Stimulated activated CD4-positive, alpha-beta T cell treated with anti-CD3 and anti-CD28 coated beads, Interleukin-1b, Interleukin-23, amount 100 ng/mL, for 1 hour (primary cell): ENCODE results near the gene IFNGR1.
"Not testable (repeated sequence)": the region's sequence is repeated elsewhere in the genome, so short reads cannot be mapped to it uniquely, and the experiment has no call there.

ENCODE experiments used
- DNase-seq, 2 donors: peaks; one replicate each; pipeline ENCODE4 v3.0.0-alpha.2; 2020; ENCODE audit warnings: low read depth in 2 of 2

Gene IFNGR1

DNA sequence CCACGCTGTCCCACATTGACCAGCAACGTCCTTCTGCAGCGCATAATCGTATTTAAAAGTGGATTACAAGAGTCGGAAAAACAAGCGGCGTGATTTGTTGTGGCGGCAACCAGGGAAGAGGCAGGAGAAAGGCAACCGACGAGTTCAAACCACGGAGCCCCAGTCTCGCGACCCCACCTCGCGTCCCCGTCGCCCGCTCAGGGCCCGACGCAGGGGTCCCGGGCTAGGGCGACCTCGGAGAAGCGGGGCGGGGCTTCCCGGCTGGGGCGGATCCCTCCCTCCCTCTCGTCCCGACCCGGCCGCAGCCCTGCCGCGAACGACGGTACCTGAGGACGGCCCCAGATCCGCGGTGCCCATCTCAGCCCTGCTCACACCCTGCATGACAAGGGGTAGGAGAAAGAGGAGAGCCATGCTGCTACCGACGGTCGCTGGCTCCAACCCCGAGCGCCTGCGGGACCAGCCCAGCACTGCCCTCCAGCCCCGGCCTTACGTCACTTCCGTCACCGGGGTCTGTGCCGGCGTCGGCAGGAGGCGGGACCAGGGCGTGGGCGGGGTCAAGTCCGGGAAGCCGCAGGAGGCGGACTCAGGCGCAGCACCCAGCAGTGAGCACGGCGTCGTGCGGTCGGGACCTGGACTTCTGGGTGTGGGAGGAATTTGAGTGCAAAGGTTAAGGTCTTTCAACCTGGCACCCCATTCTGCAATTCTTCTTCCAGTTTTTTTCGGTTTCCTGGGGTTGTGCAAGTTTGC lies at the start of gene IFNGR1:
IFNGR1 (minus strand) TSS at position 469 of the 747 bp plus-strand sequence; CDS start at position 411, 58 bp downstream.
- peak; percentile 83 to 96 for DNase-seq

GRCh38 chr6:137268911-137269310 lies 49.7 kb upstream of the IFNGR1 start:
- DNase-seq = no peak

GRCh38 chr6:137266309-137266586 lies 47.1 kb upstream of the IFNGR1 start:
- DNase-seq = no peak

DNA sequence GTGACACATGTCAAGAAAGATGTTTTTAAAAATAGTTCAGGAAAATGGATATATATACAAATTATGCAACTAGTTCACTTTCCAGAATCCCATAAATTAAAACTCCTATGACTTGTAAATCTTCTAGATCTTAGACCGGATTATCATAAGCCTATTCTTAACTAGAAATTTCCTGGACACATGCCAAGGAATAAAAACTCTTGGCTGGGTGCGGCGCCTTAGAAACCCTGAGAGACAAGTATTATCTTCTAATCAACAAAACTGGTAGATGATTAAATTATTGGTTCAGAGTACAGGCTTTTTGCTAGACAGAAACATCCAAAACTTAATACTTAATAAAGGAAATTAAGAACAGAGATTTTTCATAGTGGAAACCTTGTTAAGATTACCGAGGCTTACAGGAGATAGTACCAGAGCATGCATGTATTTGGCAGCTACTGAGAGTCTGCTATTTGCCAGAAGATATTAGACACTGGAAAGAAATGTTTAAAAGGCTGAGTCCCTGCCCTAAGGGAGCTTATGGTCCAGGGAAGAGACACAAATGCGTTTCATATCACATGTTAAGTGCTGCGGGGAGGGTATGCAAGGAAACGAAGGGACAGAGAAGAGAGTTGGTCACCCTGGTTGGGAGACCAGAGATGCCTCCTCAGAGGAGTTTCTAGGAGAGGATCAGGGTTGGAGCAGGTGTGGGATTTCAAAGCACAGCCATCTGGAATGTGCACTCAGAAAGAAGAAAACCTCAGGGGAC lies 46.5 kb upstream of the IFNGR1 start:
- no peak for DNase-seq

GRCh38 chr6:137264311-137265075 lies 45.3 kb upstream of the IFNGR1 start:
- DNase-seq = no peak

DNA sequence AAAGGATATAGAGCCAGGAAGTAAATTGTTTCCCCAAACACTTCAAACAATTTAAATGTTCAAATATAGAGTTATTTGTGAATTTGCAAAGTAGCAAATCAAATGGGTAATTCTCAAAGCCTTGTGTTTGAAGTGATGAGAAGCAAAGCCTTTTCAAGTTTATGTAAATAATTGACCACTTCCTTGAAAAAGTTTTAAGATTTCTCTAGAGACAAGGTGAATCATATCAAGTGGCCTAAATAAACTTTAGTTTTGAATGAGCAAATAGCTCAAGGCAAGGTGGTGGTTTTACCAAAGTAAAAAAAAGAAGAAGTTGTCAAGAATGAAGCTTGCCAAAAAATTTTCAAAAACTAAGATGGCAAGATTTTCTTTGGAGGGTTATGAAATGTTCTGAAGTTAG lies 42.6 kb upstream of the IFNGR1 start:
- no peak for DNase-seq

DNA sequence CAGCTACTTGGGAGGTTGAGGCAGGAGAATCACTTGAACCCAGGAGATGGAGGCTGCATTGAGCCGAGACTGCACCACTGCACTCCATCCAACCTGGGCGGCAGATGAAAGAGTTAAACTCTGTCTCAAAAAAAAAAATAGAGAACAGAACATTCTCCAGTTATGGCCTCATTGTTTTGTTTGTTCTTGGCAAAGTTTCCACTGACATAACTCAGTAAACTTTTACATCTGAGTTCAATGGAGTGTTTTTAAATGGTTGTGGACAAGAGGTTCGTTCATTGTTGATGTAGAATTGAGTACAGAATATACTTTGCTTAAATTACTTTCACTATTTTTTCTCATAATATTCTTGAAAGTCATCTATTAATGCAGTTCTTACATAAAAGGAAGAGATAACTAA lies 42.2 kb upstream of the IFNGR1 start:
- no peak for DNase-seq

GRCh38 chr6:137260217-137260616 lies 41.0 kb upstream of the IFNGR1 start:
- DNase-seq = no peak

DNA sequence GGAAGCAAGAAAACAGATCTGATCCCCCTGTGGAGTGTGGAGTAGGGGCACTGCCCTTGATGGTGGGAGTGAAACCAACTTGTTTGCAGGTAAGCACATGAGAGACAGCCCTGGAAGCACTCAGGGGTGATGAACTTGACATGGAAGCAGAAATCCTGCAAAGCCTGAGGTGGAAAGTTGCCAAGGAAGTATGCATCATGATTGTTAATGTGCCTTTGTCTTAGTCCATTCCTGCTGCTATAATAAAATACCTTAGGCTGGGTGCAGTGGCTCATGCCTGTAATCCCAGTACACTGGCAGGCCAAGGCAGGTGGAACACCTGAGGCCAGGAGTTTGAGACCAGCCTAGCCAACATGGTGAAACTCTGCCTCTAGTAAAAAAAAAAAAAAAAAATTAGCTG lies 40.2 kb upstream of the IFNGR1 start:
- DNase-seq = no peak

- no peak for DNase-seq
These were observed 39.0 kb upstream of the IFNGR1 start for GRCh38 chr6:137258170-137258569.

DNA sequence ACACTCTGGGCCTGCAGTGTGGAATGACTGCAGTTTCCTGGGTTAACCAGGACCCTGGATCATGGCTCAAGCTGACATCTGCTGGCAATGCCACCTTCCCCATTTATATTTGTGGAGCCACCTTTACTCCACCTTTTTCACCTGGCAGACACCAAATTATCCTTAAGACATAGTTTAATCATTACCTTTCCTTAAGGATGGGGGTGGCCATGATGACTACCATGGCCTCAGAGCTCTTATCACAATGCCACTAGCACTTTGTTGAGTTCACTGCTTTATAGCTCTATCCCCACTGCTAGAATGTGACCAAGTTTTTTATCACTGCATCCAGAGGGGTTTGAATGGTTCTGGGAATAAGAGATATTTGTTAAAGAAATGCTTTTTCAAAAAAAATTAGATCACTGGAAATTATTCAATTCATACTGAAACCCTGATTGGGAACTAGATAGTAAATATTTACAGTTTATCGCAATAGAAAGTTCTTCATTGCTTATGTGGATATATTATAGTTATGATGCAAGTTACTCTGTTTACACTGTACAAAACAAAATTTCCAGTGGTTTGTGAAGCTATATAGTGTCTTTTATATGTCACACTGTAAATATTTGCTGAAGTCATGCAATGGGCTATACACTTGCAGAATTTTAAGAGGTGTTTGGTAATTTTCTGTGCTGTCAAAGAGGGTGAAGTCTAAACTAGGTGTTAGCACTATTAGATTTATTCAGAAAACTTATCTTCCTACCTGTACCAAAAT lies 37.3 kb upstream of the IFNGR1 start:
- DNase-seq = no peak

- DNase-seq = no peak
These were observed 35.8 kb upstream of the IFNGR1 start for GRCh38 chr6:137254966-137255365.

GRCh38 chr6:137254430-137254829 lies 35.2 kb upstream of the IFNGR1 start:
- not testable (repeated sequence) for DNase-seq

DNA sequence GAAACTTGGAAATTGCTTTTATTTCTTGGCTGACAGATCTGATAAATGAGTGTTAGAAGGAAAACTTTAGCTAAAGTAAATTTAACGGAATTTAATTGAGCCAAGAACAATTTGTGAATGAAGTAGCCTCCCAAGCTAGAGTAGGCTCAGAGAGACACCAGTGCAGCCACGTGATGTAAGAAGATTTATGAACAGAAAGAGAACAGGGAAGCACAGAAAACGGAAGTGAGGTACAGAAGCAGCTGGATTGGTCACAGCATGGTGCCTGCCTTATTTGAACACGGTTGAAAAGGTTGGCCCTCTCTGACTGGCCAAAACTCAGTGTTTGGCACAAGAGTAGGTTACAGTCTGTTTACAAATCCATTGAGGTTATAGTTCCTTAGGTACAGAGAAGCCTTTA lies 29.5 kb upstream of the IFNGR1 start:
- DNase-seq = no peak

DNA sequence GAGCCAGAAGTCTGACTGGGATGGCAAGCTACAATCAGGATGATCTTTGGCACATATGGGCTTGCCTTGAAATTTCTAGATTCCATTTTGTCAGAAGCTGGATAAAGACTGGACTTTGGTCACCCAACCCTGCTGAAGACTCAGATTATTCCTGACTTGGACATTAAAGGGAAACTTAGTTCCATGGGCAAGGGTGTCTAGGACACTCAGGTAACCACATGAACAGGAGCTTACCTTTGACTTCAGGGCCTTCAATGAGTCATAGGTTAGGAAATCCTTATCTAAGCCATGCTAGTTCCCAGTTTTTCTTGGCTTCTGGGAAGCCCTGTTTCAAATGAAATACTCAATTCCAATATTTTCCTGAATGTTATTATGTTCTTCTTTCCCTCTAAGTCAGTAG lies 28.5 kb upstream of the IFNGR1 start:
- DNase-seq = no peak

DNA sequence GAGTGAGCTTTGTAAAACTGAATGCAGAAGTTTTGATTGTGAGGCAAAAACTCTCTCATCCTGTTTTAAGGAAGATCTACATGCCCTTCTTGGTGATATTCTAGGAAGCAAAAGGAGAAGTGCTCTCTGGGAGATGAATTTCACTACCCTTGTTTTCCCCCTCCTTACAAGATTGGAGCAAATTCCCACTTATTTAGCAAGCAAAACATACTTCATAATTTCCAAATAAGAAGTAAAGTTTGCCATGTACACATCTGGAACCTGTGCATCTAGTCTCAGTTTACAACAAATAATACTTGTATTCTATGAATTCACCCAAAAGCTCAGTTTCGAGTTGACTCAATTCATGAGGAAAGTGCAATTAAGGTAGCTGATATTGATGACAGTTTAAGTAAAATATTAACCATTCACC lies 27.6 kb upstream of the IFNGR1 start:
- DNase-seq = no peak

- DNase-seq = no peak
These were observed 27.0 kb upstream of the IFNGR1 start for GRCh38 chr6:137246164-137246563.

DNA sequence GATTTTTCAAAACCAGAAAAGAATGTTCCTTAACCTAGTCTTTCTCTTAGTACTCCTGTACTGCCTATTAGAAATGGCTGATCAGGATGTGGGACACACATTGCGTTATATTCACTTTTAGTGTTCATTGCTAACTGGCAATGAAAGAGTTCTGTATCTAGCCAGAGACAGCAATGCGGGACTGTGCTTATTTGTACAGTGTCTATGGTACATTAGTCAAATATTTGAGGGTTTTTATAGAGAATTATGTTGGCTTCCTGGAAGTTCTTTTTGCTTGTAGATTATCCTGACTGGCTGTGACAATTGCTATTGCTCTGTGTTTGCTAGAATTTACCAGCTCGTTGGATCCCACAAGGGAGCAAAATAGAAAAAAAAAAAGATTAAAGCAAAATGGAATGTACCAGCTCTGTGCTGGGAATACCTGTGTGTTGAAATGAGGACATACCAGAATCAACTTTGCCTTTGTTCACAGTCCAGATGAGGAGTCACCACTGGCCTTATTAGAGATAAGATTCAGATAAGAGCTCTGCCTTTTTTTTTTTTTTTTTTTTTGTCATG lies 22.4 kb upstream of the IFNGR1 start:
- no peak for DNase-seq

- DNase-seq = no peak
These were observed 21.0 kb upstream of the IFNGR1 start for GRCh38 chr6:137240168-137240567.

DNA sequence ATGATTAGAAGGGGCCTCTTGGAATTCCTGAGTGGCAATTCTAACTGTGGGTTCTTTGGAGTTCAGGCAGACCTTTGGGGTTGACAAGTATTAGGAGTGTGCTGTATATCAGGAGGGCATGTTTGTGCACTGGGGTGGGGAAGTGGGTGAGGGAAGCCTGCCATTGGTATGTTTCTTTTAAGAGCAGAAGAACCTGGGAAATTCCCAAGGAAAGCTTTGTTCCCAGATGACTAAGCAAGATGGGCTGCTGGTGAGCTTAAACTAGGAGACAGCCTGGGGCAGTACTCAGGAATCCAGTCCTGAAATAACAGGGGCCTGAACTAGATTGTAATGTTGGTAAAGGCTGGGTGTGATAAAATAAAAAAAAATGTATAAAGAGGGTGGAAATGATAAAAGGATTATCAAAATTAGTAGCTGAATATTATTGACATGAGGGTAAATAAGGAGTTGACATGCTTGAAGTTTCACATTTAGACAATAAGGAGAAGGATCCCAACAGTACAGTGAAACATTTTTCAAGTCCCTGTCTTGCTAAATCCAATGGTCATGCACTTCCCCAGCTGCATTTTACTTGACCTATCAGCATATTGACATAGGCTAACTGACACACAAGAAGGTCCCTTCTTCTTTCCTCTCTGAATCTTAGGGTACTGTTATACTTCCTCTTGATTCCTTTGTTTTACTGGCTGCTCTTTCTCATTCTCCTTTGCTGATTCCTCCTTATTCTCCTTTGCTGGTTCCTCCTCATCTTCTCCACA lies 18.4 kb upstream of the IFNGR1 start:
- DNase-seq = no peak
